Measurements from ENCODE around the gene ZCCHC18. TPM values are rescaled to one million over a fixed set of nuclear protein-coding genes. Genes with fewer than 3 reads are reported as not detected.

ZCCHC18 gene
- total and polyA plus RNA-seq, 2 donors from 2014 or later = 0.79 to 3.3 TPM

- FAIRE-seq = no peak
- Histone ChIP-seq H3K9ac (ENCODE audit: low read length in 3 of 3) (peak overlapping the region in 1 of 3 donors; percentile 11), H3K27me3 (ENCODE audit: control insufficient read depth, insufficient read depth, low read length) (no peaks in the 10 kb centered on the region), H3K4me3 (ENCODE audit: low read length in 3 of 3) (peak overlapping the region; percentile 10 to 55 (median 53)), H3K4me1 (ENCODE audit: control insufficient read depth in 2 of 3, insufficient read depth in 2 of 3, low read depth in 1 of 3, low read length in 3 of 3) (peaks cover 0 to 3% (median 0%) of the 10 kb centered on the region in 3 donors), H3K36me3 (ENCODE audit: control insufficient read depth in 2 of 3, insufficient read depth in 3 of 3, low read length in 3 of 3) (no peaks in the 10 kb centered on the region), H3K9me3 (ENCODE audit: control insufficient read depth in 2 of 3, insufficient read depth in 1 of 3, low read length in 3 of 3) (no peaks in the 10 kb centered on the region), H3K27ac (ENCODE audit: low read depth in 2 of 2, low read length in 2 of 2) (no peak overlapping the region)
- intact Hi-C loops (cut with DNase I) = no loop called here
- TF ChIP-seq CTCF (IDR thresholded peaks at IDR 0.05; ENCODE audit: borderline replicate concordance, extremely low read depth, insufficient read depth) = peak; percentile 27
- peak; percentile 71 to 86 (median 76) for DNase-seq
Observed at GRCh38 chrX:104113222-104113965, 1.1 kb downstream of the ZCCHC18 start.

- no peak overlapping the region for H3K9ac ChIP-seq (ENCODE audit: low read length in 3 of 3)
- no peaks in the 10 kb centered on the region for H3K36me3 ChIP-seq (ENCODE audit: control insufficient read depth in 2 of 3, insufficient read depth in 3 of 3, low read length in 3 of 3)
- no peak overlapping the region for H3K4me3 ChIP-seq (ENCODE audit: low read length in 3 of 3)
- H3K27ac ChIP-seq (ENCODE audit: low read depth in 2 of 2, low read length in 2 of 2) = no peak overlapping the region
- TF ChIP-seq CTCF (IDR thresholded peaks at IDR 0.05; ENCODE audit: borderline replicate concordance, extremely low read depth, insufficient read depth) = no peak
- no peak for DNase-seq
- peaks cover 2% of the 10 kb centered on the region for H3K27me3 ChIP-seq (ENCODE audit: control insufficient read depth, insufficient read depth, low read length)
- no peak for FAIRE-seq
- intact Hi-C loops (cut with DNase I) = no loop called here
- no peaks in the 10 kb centered on the region for H3K4me1 ChIP-seq (ENCODE audit: control insufficient read depth in 2 of 3, insufficient read depth in 2 of 3, low read depth in 1 of 3, low read length in 3 of 3)
- peaks cover 0 to 1% (median 0%) of the 10 kb centered on the region in 3 donors for H3K9me3 ChIP-seq (ENCODE audit: control insufficient read depth in 2 of 3, insufficient read depth in 1 of 3, low read length in 3 of 3)
Observed at GRCh38 chrX:104117759-104118158, 5.4 kb downstream of the ZCCHC18 start.

DNA sequence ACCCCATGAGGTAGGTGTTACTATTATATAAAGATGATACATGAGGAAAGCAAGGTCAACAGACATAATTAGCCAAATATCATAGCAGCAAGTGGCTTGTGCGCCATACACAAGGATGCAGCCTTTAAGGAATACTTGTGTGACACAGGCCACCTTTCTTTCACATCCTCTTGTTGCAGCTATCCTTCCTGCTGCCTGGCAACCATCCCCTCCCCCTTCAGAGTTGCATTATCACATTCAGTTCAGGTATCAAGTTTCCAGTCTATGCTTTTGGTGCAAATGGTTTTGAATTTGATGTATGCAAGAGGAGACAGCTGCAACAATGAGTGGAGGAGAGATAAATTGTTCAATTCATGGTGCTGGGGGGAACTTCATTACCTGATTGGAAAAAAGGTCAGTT, 6.4 kb downstream of the ZCCHC18 start:
- H3K9me3 ChIP-seq (ENCODE audit: control insufficient read depth in 2 of 3, insufficient read depth in 1 of 3, low read length in 3 of 3) = peaks cover 0 to 1% (median 0%) of the 10 kb centered on the region in 3 donors
- DNase-seq = no peak
- H3K27me3 ChIP-seq (ENCODE audit: control insufficient read depth, insufficient read depth, low read length) = peaks cover 2% of the 10 kb centered on the region
- H3K9ac ChIP-seq (ENCODE audit: low read length in 3 of 3) = no peak overlapping the region
- intact Hi-C loops (cut with DNase I) = no loop called here
- no peaks in the 10 kb centered on the region for H3K4me1 ChIP-seq (ENCODE audit: control insufficient read depth in 2 of 3, insufficient read depth in 2 of 3, low read depth in 1 of 3, low read length in 3 of 3)
- FAIRE-seq = no peak
- H3K27ac ChIP-seq (ENCODE audit: low read depth in 2 of 2, low read length in 2 of 2) = no peak overlapping the region
- H3K4me3 ChIP-seq (ENCODE audit: low read length in 3 of 3) = no peak overlapping the region
- no peak for TF ChIP-seq CTCF (IDR thresholded peaks at IDR 0.05; ENCODE audit: borderline replicate concordance, extremely low read depth, insufficient read depth)
- H3K36me3 ChIP-seq (ENCODE audit: control insufficient read depth in 2 of 3, insufficient read depth in 3 of 3, low read length in 3 of 3) = no peaks in the 10 kb centered on the region
